LNCAP (cell line): ENCODE measurements around the gene LPIN3.

ENCODE experiments used
- CTCF ChIP-seq: fragments of 450-650 bp; IDR thresholded peaks from 2 replicates; pipeline ENCODE4 v1.5.1; 2017; ENCODE audit warnings: mild to moderate bottlenecking

LPIN3 gene

GRCh38 chr20:41361757-41362747 is 21.4 kb downstream of the LPIN3 start:
- no peak for TF ChIP-seq CTCF

DNA sequence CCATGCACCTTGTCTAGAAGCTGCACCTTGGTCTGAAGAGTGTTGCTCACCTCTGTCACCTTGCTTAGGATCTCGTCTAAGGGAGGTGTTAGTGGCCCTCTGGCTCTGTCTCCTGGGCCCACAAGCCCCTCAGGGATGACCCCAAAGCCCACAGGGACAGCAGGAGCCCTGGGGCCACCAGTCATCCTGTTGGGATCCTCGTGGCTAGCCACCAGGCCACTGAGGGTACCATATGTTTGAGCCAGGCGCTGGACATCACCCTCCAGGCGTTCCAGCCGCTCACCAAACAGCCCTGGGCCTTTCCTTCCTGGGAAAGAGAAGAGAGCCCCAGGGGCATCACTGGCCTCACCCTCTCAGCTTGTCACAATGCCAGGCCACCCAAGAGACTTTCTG is 22.1 kb downstream of the LPIN3 start:
- TF ChIP-seq CTCF: no peak

GRCh38 chr20:41363601-41364000 is 23.0 kb downstream of the LPIN3 start:
- no peak for TF ChIP-seq CTCF

DNA sequence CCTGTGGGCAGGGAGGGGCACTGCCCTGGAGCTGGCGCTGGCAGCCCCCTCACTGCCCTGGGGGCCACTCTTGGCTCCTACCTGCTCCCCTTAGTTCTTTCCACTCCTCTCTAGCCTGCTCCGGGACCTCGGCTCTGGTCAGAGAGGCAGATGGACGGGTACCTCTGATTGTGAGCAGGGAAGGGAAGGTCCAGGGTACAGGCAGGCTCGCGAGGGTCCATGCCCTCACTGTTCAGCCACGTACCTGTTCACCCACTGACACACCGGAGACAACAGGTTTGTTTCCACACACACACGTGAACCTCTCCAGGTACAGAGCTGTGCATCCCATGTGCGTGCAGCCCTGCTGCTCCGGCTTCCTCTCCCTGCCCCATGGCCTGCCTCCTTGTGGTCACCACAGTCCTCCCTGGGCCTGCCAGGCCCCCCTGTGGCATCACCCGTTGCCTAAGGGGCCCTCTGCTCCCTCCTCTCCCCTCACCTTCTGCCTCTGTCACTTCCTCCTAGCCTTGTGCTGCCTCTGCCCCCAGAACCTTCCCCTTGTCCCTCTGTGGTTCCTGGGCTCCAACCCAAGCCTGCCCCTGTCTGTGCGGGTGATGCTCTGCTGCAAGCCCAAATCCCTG is 23.7 kb downstream of the LPIN3 start:
- TF ChIP-seq CTCF: no peak

- no peak for TF ChIP-seq CTCF
Observed at GRCh38 chr20:41364967-41365765, 24.5 kb downstream of the LPIN3 start.

GRCh38 chr20:41365777-41366545 is 25.3 kb downstream of the LPIN3 start:
- TF ChIP-seq CTCF: no peak
